GM12878 (cell line): ENCODE data around the gene SCUBE2. TPM values are rescaled to one million over a fixed set of nuclear protein-coding genes. Genes with fewer than 3 reads are reported as not detected.

Experiments
- ATAC-seq: fragments of 200-7000 bp; cut with Tn5 transposase; 3 replicates; pipeline ENCODE4 v1.9.1; 2020; ENCODE audit warnings: mild to moderate bottlenecking, moderate library complexity
- BruUV-seq: library from RNA; stranded (reverse); fragments of 400-500 nt; replicated peaks from 2 replicates; lab custom pipeline; 2021; lab: Mats Ljungman, UMichigan
- CTCF ChIA-PET: fragments of 300-600 bp; sonication (Branson Sonifier 250); formaldehyde crosslinking; extraction: SDS; loops from one replicate; lab custom pipeline; 2021; ENCODE audit warnings: inconsistent platforms; lab: Yijun Ruan, JAX
- POLR2A ChIA-PET: fragments of 350-600 bp; formaldehyde crosslinking; extraction: SDS; loops from one replicate; lab custom pipeline; 2021; ENCODE audit warnings: inconsistent platforms; lab: Charles Lee
- RAD21 ChIA-PET: fragments of 300-600 bp; sonication (Branson Sonifier 250); formaldehyde crosslinking; loops from one replicate; lab custom pipeline; 2023; ENCODE audit warnings: antibody characterized with exemption; ENCODE audit not compliant: unreplicated experiment; lab: Charles Lee
- SMC1A ChIA-PET: fragments of 300-600 bp; sonication (Branson Sonifier 250); formaldehyde crosslinking; loops from one replicate; lab custom pipeline; 2023; ENCODE audit not compliant: unreplicated experiment, uncharacterized antibody; lab: Charles Lee
- DNase-seq: peaks from one replicate; pipeline ENCODE4 v3.0.0-alpha.2; 2011; ENCODE audit warnings: low read depth, low spot score
- FAIRE-seq: peaks from 3 replicates; lab custom pipeline; 2011; peaks lifted over from hg19 to GRCh38; lab: Jason Lieb, UNC
- H2AFZ ChIP-seq: 2 replicates; pipeline ENCODE4 v1.6.0; 2011; ENCODE audit warnings: low read depth, low read length, control low read depth; ENCODE audit not compliant: control insufficient read depth
- H3K27ac ChIP-seq: 2 replicates; pipeline ENCODE4 v1.5.1; 2011; ENCODE audit warnings: control low read depth; ENCODE audit not compliant: control insufficient read depth, insufficient read depth
- H3K27me3 ChIP-seq, 2 experiments: replicated peaks in 1 of 2; 2 replicates each; pipeline versions ENCODE4 v1.6.0 to v1.6.1; 2011; ENCODE audit warnings: low read length in 1 of 2; ENCODE audit not compliant: control insufficient read depth in 2 of 2, insufficient read depth in 2 of 2
- H3K36me3 ChIP-seq, 2 experiments: 2 replicates each; pipeline ENCODE4 v1.5.1; 2011; ENCODE audit warnings: low read length in 1 of 2; ENCODE audit not compliant: control insufficient read depth in 2 of 2, insufficient read depth in 2 of 2
- H3K4me1 ChIP-seq: 2 replicates; pipeline ENCODE4 v1.6.1; 2011; ENCODE audit warnings: mild to moderate bottlenecking, low read length, moderate library complexity, mixed read lengths; ENCODE audit not compliant: control insufficient read depth, insufficient read depth
- H3K4me2 ChIP-seq: 2 replicates; pipeline ENCODE4 v1.6.0; 2011; ENCODE audit warnings: control low read depth; ENCODE audit not compliant: control insufficient read depth, insufficient read depth
- H3K4me3 ChIP-seq: fragments of 200-600 bp; sonication (generic); 2 replicates; pipeline ENCODE4 v1.5.1; 2016
- H3K79me2 ChIP-seq: 2 replicates; pipeline ENCODE4 v1.6.0; 2011; ENCODE audit warnings: low read length; ENCODE audit not compliant: control insufficient read depth, insufficient read depth
- H3K9ac ChIP-seq: 2 replicates; pipeline ENCODE4 v1.8.0; 2011; ENCODE audit warnings: low read length, control low read depth, mixed read lengths; ENCODE audit not compliant: control insufficient read depth, insufficient read depth
- H3K9me3 ChIP-seq: replicated peaks from 3 replicates; pipeline ENCODE4 v1.5.1; 2011; ENCODE audit warnings: mild to moderate bottlenecking, low read length; ENCODE audit not compliant: control insufficient read depth, insufficient read depth
- H4K20me1 ChIP-seq: 2 replicates; pipeline ENCODE4 v1.6.0; 2011; ENCODE audit not compliant: control insufficient read depth, insufficient read depth
- ASH2L ChIP-seq: fragments of 300-600, 200-600 bp; sonication (generic); IDR thresholded peaks from 2 replicates; pipeline ENCODE4 v1.6.1; 2017; ENCODE audit warnings: low read depth, mild to moderate bottlenecking, borderline replicate concordance
- IKZF2 ChIP-seq, 2 experiments: fragments of 450-650 bp; IDR thresholded peaks; 2 replicates each; pipeline ENCODE4 v1.6.1; 2017; ENCODE audit warnings: mild to moderate bottlenecking in 2 of 2, moderate library complexity in 2 of 2
- NFXL1 ChIP-seq: fragments of 450-650 bp; IDR thresholded peaks from 2 replicates; pipeline ENCODE4 v1.6.1; 2017; ENCODE audit warnings: antibody characterized with exemption, mild to moderate bottlenecking, borderline replicate concordance
- RFX5 ChIP-seq: IDR thresholded peaks from 2 replicates; pipeline ENCODE4 v1.6.1; 2011; ENCODE audit warnings: low read depth, low read length, improper control_type of control experiment
- YY1 ChIP-seq: IDR thresholded peaks from 2 replicates; pipeline ENCODE4 v1.6.1; 2011; ENCODE audit warnings: low read depth, mild to moderate bottlenecking, low read length
- WGBS: methylation state at CpG from one replicate; pipeline ENCODE4 v1.1.6; 2016; ENCODE audit warnings: low lambda C conversion rate; ENCODE audit not compliant: insufficient replicate concordance, insufficient coverage; ENCODE audit errors: missing lambda C conversion rate; 5-methylcytosine and 5-hydroxymethylcytosine counted together
- in situ Hi-C: fragments of 300-500 bp; cut with MboI; formaldehyde crosslinking; loops from 9 replicates; pipeline ENCODE4 v1.14.3; 2018; ENCODE audit warnings: mixed read lengths
- intact Hi-C: fragments of 100-400 bp; cut with micrococcal nuclease; formaldehyde crosslinking; loops from one replicate; pipeline ENCODE4 v1.14.2; 2022; ENCODE audit not compliant: unreplicated experiment
- polyA plus RNA-seq, 11 experiments: library from polyadenylated mRNA; depleted of rRNA in 4 of 11; unstranded in 6 of 11; stranded (reverse) in 5 of 11; fragments of >200 nt; fragmentation: Nextera tagmentation in 4 of 11; fragmentation: Illumina TruSeq in 1 of 11; extraction: Ambion mirVana in 4 of 11; extraction: Trizol in 1 of 11; gene quantifications; 1 replicate in 1 of 11; 2 replicates in 10 of 11; pipeline versions ENCODE4 v1.2.1 to v1.2.3, GENCODE V29; 2011 to 2016; ENCODE audit warnings: inconsistent platforms in 2 of 11, missing spikeins in 2 of 11, low read depth in 1 of 11
- total RNA-seq, 4 experiments: library from RNA; depleted of rRNA in 3 of 4; stranded (reverse); fragments of >200 nt in 3 of 4; fragmentation: Illumina TruSeq in 1 of 4; extraction: Trizol in 1 of 4; gene quantifications; 2 replicates each; pipeline versions ENCODE4 v1.2.1 to v1.2.3, GENCODE V29; 2013 to 2021
- TF ChIP-seq, protein P1 (sequence below): IDR thresholded peaks from 2 replicates; pipeline ENCODE4 v1.6.1; 2012; ENCODE audit warnings: improper control_type of control experiment, low read depth, low read length; ENCODE audit not compliant: insufficient replicate concordance
- TF ChIP-seq, protein P2 (sequence below): fragments of 450-650 bp; IDR thresholded peaks from 2 replicates; pipeline ENCODE4 v1.6.1; 2017; ENCODE audit warnings: antibody characterized with exemption, mild to moderate bottlenecking, moderate library complexity
- TF ChIP-seq, protein P3 (sequence below): fragments of 450-650 bp; IDR thresholded peaks from 2 replicates; pipeline ENCODE4 v1.6.1; 2017; ENCODE audit warnings: mild to moderate bottlenecking, moderate library complexity

Gene SCUBE2
- total and polyA plus RNA-seq, 10 of the 15 experiments (the other 5 are each of a cell fraction or from before 2014, with no cell fraction given), result 0.12 to 0.56 (median 0.31) TPM; not detected in 2

DNA sequence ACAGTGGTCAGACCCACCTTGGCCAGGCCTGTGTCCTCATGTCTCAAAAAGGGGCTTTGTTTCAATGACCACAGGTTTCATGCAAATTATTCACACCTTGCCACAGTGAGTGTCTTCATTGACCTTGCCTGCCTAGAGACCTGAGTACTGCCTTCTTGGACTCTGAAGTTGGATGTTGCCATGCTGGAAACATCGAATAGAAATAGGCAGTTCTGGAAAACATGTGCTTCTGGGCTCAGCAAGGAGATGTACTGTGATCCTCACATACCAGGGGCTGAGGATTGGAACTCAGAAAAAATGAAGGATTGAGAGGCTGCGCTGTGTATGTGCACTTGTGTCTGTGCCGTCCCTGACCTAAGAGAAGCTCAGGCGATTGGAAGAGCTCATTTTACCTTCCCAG lies 78.0 kb downstream of the SCUBE2 start:
- RAD21 ChIA-PET, result interaction anchor here (0.5 to 5.0 kb wide), 5 partner anchors 82 to 494 kb away, joined by 3 to 106 read pairs (median 20); no protein-coding TSS in a partner anchor
- no peak for DNase-seq
- TF ChIP-seq, protein P1, sequence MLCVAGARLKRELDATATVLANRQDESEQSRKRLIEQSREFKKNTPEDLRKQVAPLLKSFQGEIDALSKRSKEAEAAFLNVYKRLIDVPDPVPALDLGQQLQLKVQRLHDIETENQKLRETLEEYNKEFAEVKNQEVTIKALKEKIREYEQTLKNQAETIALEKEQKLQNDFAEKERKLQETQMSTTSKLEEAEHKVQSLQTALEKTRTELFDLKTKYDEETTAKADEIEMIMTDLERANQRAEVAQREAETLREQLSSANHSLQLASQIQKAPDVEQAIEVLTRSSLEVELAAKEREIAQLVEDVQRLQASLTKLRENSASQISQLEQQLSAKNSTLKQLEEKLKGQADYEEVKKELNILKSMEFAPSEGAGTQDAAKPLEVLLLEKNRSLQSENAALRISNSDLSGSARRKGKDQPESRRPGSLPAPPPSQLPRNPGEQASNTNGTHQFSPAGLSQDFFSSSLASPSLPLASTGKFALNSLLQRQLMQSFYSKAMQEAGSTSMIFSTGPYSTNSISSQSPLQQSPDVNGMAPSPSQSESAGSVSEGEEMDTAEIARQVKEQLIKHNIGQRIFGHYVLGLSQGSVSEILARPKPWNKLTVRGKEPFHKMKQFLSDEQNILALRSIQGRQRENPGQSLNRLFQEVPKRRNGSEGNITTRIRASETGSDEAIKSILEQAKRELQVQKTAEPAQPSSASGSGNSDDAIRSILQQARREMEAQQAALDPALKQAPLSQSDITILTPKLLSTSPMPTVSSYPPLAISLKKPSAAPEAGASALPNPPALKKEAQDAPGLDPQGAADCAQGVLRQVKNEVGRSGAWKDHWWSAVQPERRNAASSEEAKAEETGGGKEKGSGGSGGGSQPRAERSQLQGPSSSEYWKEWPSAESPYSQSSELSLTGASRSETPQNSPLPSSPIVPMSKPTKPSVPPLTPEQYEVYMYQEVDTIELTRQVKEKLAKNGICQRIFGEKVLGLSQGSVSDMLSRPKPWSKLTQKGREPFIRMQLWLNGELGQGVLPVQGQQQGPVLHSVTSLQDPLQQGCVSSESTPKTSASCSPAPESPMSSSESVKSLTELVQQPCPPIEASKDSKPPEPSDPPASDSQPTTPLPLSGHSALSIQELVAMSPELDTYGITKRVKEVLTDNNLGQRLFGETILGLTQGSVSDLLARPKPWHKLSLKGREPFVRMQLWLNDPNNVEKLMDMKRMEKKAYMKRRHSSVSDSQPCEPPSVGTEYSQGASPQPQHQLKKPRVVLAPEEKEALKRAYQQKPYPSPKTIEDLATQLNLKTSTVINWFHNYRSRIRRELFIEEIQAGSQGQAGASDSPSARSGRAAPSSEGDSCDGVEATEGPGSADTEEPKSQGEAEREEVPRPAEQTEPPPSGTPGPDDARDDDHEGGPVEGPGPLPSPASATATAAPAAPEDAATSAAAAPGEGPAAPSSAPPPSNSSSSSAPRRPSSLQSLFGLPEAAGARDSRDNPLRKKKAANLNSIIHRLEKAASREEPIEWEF, result no peak
- TF ChIP-seq ASH2L, result no peak
- TF ChIP-seq YY1, result no peak
- TF ChIP-seq, protein P2, sequence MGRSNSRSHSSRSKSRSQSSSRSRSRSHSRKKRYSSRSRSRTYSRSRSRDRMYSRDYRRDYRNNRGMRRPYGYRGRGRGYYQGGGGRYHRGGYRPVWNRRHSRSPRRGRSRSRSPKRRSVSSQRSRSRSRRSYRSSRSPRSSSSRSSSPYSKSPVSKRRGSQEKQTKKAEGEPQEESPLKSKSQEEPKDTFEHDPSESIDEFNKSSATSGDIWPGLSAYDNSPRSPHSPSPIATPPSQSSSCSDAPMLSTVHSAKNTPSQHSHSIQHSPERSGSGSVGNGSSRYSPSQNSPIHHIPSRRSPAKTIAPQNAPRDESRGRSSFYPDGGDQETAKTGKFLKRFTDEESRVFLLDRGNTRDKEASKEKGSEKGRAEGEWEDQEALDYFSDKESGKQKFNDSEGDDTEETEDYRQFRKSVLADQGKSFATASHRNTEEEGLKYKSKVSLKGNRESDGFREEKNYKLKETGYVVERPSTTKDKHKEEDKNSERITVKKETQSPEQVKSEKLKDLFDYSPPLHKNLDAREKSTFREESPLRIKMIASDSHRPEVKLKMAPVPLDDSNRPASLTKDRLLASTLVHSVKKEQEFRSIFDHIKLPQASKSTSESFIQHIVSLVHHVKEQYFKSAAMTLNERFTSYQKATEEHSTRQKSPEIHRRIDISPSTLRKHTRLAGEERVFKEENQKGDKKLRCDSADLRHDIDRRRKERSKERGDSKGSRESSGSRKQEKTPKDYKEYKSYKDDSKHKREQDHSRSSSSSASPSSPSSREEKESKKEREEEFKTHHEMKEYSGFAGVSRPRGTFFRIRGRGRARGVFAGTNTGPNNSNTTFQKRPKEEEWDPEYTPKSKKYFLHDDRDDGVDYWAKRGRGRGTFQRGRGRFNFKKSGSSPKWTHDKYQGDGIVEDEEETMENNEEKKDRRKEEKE, result no peak
- TF ChIP-seq IKZF2 (IDR thresholded peaks at IDR 0.05), result no peak
- no peak for TF ChIP-seq RFX5
- TF ChIP-seq, protein P3, sequence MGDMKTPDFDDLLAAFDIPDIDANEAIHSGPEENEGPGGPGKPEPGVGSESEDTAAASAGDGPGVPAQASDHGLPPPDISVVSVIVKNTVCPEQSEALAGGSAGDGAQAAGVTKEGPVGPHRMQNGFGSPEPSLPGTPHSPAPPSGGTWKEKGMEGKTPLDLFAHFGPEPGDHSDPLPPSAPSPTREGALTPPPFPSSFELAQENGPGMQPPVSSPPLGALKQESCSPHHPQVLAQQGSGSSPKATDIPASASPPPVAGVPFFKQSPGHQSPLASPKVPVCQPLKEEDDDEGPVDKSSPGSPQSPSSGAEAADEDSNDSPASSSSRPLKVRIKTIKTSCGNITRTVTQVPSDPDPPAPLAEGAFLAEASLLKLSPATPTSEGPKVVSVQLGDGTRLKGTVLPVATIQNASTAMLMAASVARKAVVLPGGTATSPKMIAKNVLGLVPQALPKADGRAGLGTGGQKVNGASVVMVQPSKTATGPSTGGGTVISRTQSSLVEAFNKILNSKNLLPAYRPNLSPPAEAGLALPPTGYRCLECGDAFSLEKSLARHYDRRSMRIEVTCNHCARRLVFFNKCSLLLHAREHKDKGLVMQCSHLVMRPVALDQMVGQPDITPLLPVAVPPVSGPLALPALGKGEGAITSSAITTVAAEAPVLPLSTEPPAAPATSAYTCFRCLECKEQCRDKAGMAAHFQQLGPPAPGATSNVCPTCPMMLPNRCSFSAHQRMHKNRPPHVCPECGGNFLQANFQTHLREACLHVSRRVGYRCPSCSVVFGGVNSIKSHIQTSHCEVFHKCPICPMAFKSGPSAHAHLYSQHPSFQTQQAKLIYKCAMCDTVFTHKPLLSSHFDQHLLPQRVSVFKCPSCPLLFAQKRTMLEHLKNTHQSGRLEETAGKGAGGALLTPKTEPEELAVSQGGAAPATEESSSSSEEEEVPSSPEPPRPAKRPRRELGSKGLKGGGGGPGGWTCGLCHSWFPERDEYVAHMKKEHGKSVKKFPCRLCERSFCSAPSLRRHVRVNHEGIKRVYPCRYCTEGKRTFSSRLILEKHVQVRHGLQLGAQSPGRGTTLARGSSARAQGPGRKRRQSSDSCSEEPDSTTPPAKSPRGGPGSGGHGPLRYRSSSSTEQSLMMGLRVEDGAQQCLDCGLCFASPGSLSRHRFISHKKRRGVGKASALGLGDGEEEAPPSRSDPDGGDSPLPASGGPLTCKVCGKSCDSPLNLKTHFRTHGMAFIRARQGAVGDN, result no peak
- no peak for TF ChIP-seq NFXL1
- TF ChIP-seq, all 136 proteins: peak for 0
- H3K9me3 ChIP-seq, result no peaks in the 10 kb centered on the region
- ChIA-PET POLR2A (no interaction called here), CTCF (interaction anchor here (0.6 to 10.2 kb wide), 8 partner anchors 10 to 493 kb away, joined by 3 to 323 read pairs (median 29); no protein-coding TSS in a partner anchor), SMC1A (interaction anchor here (0.6 to 4.0 kb wide), 9 partner anchors 11 to 493 kb away, joined by 3 to 48 read pairs (median 7); no protein-coding TSS in a partner anchor)
- H2AFZ ChIP-seq, result no peak overlapping the region
- no peak for FAIRE-seq
- H3K9ac ChIP-seq, result no peak overlapping the region
- no peaks in the 10 kb centered on the region for H3K36me3 ChIP-seq
- no TSS peak for BruUV-seq
- in situ Hi-C loops (no loop called here), intact Hi-C loops (loop anchor here (10.0 kb wide), 1 partner anchor 81 kb away; the partner anchor contains the start of gene SCUBE2)
- H3K4me3 ChIP-seq, result no peak overlapping the region
- H3K79me2 ChIP-seq, result no peaks in the 10 kb centered on the region
- no peak for ATAC-seq
- WGBS, result 61% methylated on average over 4 of the region's 4 CpGs
- H3K27me3 ChIP-seq, result no peaks in the 10 kb centered on the region; a peak in 2 of 4 replicates
- no peaks in the 10 kb centered on the region for H4K20me1 ChIP-seq
- H3K4me2 ChIP-seq, result no peak overlapping the region
- H3K4me1 ChIP-seq, result no peaks in the 10 kb centered on the region; the same call in none of the 2 replicates
- H3K27ac ChIP-seq, result no peak overlapping the region
